SK-N-SH (cell line): ENCODE measurements around the gene UBN1.
A peak's percentile ranks its signal among the peaks of the same experiment; 100 is the strongest.

ENCODE experiments used
- EP300 ChIP-seq, 2 experiments: IDR thresholded peaks; 2 replicates each; pipeline versions ENCODE4 v1.4.0 to v1.6.1; 2012; ENCODE audit warnings: borderline replicate concordance in 1 of 2, low read depth in 1 of 2, low read length in 1 of 2
- EZH2phosphoT487 ChIP-seq: fragments of 200-600 bp; sonication (generic); IDR thresholded peaks from 2 replicates; pipeline ENCODE4 v1.6.1; 2017; ENCODE audit warnings: low read depth, mixed run types, mild to moderate bottlenecking, antibody characterized with exemption, moderate library complexity, borderline replicate concordance
- JUND ChIP-seq: IDR thresholded peaks from 2 replicates; pipeline ENCODE4 v1.4.0; 2012
- MAX ChIP-seq: IDR thresholded peaks from 2 replicates; pipeline ENCODE4 v1.4.0; 2012; ENCODE audit warnings: low read depth
- MEF2A ChIP-seq: IDR thresholded peaks from 2 replicates; pipeline ENCODE4 v1.4.0; 2012; ENCODE audit warnings: low read depth, borderline replicate concordance
- NFIC ChIP-seq: IDR thresholded peaks from 2 replicates; pipeline ENCODE4 v1.4.0; 2012; ENCODE audit warnings: borderline replicate concordance
- NRF1 ChIP-seq: IDR thresholded peaks from 2 replicates; pipeline ENCODE4 v1.6.1; 2012; ENCODE audit warnings: low read depth, mild to moderate bottlenecking, low read length
- POLR2AphosphoS5 ChIP-seq: IDR thresholded peaks from 2 replicates; pipeline ENCODE4 v1.6.1; 2012; ENCODE audit warnings: low read depth, low read length
- TAF1 ChIP-seq: IDR thresholded peaks from 2 replicates; pipeline ENCODE4 v1.6.1; 2012; ENCODE audit warnings: low read depth, mild to moderate bottlenecking, low read length, moderate library complexity, borderline replicate concordance
- YY1 ChIP-seq: IDR thresholded peaks from 2 replicates; pipeline ENCODE4 v1.4.0; 2012; ENCODE audit warnings: low read depth, mild to moderate bottlenecking
- ZBTB33 ChIP-seq: IDR thresholded peaks from 2 replicates; pipeline ENCODE4 v1.4.0; 2012; ENCODE audit warnings: low read depth, borderline replicate concordance
- TF ChIP-seq, protein P1 (sequence below): fragments of 200-600 bp; sonication (generic); IDR thresholded peaks from 2 replicates; pipeline ENCODE4 v1.6.1; 2017; ENCODE audit warnings: antibody characterized with exemption, mild to moderate bottlenecking, moderate library complexity
- TF ChIP-seq, protein P2 (sequence below): fragments of 150-350 bp; IDR thresholded peaks from 2 replicates; pipeline ENCODE4 v1.6.1; 2017; ENCODE audit warnings: antibody characterized with exemption, low read length, low read depth, borderline replicate concordance
- TF ChIP-seq, protein P3 (sequence below): IDR thresholded peaks from 2 replicates; pipeline ENCODE4 v1.6.1; 2012; ENCODE audit warnings: mild to moderate bottlenecking, low read depth, low read length, moderate library complexity

DNA sequence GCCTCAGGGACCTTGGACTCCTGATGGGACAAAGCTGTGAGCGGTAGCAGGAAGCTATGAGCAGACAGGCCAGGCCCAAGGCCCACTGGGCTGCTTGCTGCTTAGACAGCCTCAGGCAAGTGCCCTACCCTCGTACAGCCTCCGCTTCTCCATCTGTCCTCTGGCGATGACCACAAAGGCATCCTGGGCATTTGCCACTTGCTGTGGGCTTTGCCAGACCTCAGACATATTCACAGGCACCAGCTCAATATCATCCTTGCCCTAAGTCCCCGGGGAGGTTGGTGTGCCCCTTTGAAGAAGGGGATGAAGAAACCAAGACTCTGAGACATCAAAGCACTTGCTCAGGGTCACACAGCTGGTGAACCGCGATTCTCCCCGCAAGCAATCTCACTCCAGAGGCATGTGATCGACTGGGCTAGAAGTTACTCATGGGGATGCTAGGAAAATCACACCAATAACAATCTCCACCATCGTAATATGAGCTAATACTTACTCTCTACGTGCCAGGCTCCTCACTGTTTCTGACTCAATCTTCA, 68.0 kb downstream of the UBN1 start:
- no peak for TF ChIP-seq NFIC
- TF ChIP-seq EP300 (IDR thresholded peaks at IDR 0.05; ENCODE audit: borderline replicate concordance in 1 of 2, low read depth in 1 of 2, low read length in 1 of 2), result no peak
- TF ChIP-seq, protein P1, sequence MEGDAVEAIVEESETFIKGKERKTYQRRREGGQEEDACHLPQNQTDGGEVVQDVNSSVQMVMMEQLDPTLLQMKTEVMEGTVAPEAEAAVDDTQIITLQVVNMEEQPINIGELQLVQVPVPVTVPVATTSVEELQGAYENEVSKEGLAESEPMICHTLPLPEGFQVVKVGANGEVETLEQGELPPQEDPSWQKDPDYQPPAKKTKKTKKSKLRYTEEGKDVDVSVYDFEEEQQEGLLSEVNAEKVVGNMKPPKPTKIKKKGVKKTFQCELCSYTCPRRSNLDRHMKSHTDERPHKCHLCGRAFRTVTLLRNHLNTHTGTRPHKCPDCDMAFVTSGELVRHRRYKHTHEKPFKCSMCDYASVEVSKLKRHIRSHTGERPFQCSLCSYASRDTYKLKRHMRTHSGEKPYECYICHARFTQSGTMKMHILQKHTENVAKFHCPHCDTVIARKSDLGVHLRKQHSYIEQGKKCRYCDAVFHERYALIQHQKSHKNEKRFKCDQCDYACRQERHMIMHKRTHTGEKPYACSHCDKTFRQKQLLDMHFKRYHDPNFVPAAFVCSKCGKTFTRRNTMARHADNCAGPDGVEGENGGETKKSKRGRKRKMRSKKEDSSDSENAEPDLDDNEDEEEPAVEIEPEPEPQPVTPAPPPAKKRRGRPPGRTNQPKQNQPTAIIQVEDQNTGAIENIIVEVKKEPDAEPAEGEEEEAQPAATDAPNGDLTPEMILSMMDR, result no peak
- TF ChIP-seq, protein P2, sequence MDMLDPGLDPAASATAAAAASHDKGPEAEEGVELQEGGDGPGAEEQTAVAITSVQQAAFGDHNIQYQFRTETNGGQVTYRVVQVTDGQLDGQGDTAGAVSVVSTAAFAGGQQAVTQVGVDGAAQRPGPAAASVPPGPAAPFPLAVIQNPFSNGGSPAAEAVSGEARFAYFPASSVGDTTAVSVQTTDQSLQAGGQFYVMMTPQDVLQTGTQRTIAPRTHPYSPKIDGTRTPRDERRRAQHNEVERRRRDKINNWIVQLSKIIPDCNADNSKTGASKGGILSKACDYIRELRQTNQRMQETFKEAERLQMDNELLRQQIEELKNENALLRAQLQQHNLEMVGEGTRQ, result no peak
- TF ChIP-seq, protein P3, sequence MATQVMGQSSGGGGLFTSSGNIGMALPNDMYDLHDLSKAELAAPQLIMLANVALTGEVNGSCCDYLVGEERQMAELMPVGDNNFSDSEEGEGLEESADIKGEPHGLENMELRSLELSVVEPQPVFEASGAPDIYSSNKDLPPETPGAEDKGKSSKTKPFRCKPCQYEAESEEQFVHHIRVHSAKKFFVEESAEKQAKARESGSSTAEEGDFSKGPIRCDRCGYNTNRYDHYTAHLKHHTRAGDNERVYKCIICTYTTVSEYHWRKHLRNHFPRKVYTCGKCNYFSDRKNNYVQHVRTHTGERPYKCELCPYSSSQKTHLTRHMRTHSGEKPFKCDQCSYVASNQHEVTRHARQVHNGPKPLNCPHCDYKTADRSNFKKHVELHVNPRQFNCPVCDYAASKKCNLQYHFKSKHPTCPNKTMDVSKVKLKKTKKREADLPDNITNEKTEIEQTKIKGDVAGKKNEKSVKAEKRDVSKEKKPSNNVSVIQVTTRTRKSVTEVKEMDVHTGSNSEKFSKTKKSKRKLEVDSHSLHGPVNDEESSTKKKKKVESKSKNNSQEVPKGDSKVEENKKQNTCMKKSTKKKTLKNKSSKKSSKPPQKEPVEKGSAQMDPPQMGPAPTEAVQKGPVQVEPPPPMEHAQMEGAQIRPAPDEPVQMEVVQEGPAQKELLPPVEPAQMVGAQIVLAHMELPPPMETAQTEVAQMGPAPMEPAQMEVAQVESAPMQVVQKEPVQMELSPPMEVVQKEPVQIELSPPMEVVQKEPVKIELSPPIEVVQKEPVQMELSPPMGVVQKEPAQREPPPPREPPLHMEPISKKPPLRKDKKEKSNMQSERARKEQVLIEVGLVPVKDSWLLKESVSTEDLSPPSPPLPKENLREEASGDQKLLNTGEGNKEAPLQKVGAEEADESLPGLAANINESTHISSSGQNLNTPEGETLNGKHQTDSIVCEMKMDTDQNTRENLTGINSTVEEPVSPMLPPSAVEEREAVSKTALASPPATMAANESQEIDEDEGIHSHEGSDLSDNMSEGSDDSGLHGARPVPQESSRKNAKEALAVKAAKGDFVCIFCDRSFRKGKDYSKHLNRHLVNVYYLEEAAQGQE, result no peak
- no peak for TF ChIP-seq YY1
- no peak for TF ChIP-seq NRF1
- no peak for TF ChIP-seq TAF1
- TF ChIP-seq EZH2phosphoT487, result no peak
- TF ChIP-seq POLR2AphosphoS5, result no peak
- TF ChIP-seq MAX, result 0 out of 2 replicates have a peak, but pooled peaks have one; percentile 27
- peak; percentile 29; the same call in 1 of the 2 replicates for TF ChIP-seq ZBTB33
- no peak for TF ChIP-seq JUND
- TF ChIP-seq MEF2A, result no peak
